ENCODE results near the gene TRIM33. TPM values are rescaled to one million over a fixed set of nuclear protein-coding genes. Genes with fewer than 3 reads are reported as not detected.

The TRIM33 gene
- total RNA-seq, 1 experiment from 2014 or later: 53.8 TPM

GRCh38 chr1:114395863-114396262 lies 115.1 kb downstream of the TRIM33 start:
- no peak for DNase-seq
- Histone ChIP-seq H3K23ac (ENCODE audit: insufficient read length, low read depth, low read length) (no peak overlapping the region), H3K56ac (ENCODE audit: insufficient read length, low read depth, low read length) (no peak overlapping the region), H2AFZ (ENCODE audit: low read length) (no peak overlapping the region), H2BK20ac (ENCODE audit: low read depth, low read length, poor library complexity, severe bottlenecking) (no peak overlapping the region), H4K8ac (replicated peaks; ENCODE audit: insufficient read length, low read depth, low read length) (no peak overlapping the region), H2BK120ac (ENCODE audit: low read depth, low read length, poor library complexity, severe bottlenecking) (no peak overlapping the region), H3T11ph (ENCODE audit: low read length) (no peak overlapping the region), H3K79me2 (ENCODE audit: insufficient read depth, low read length) (no peaks in the 10 kb centered on the region), H2BK5ac (ENCODE audit: insufficient read length, low read length) (no peak overlapping the region), H3K79me1 (ENCODE audit: insufficient read depth, low read depth, low read length, poor library complexity, severe bottlenecking) (no peaks in the 10 kb centered on the region), H3K27ac (ENCODE audit: insufficient read length, low read depth, low read length) (no peak overlapping the region), H3K9ac (ENCODE audit: extremely low read depth, insufficient read length, low read length) (no peak overlapping the region), H2BK15ac (ENCODE audit: low read depth, low read length) (no peak overlapping the region), H2AK5ac (ENCODE audit: insufficient read length, low read length) (no peak overlapping the region), H4K91ac (ENCODE audit: insufficient read length, low read depth, low read length) (no peak overlapping the region), H3K27me3 (ENCODE audit: insufficient read depth, low read length) (no peaks in the 10 kb centered on the region), H4K20me1 (ENCODE audit: control insufficient read depth, insufficient read depth, insufficient read length) (no peaks in the 10 kb centered on the region), H3K9me3 (ENCODE audit: control insufficient read depth, low read depth, low read length) (no peaks in the 10 kb centered on the region), H3K4me1 (ENCODE audit: insufficient read depth, low read length) (no peaks in the 10 kb centered on the region), H3K18ac (ENCODE audit: insufficient read length, low read depth, low read length) (no peak overlapping the region), H4K5ac (ENCODE audit: insufficient read length, low read depth, low read length) (no peak overlapping the region), H3K4ac (ENCODE audit: low read depth, low read length) (no peak overlapping the region), H3K14ac (ENCODE audit: insufficient read depth, low read length) (no peak overlapping the region), H2BK12ac (ENCODE audit: insufficient read length, low read depth, low read length) (no peak overlapping the region), H3K4me2 (ENCODE audit: insufficient read depth, insufficient read length, low read length) (no peak overlapping the region), H3K23me2 (ENCODE audit: insufficient read length, low read depth, low read length, poor library complexity, severe bottlenecking) (no peaks in the 10 kb centered on the region)
- Mint-ChIP-seq H3K27me3 (ENCODE audit: low read depth) (no peaks in the 10 kb centered on the region), H3K4me3 (no peak overlapping the region), H3K27ac (no peak overlapping the region), H3K9me3 (no peaks in the 10 kb centered on the region), H3K36me3 (ENCODE audit: insufficient read depth in 1 of 3, low read depth in 3 of 3) (peaks cover 11 to 47% (median 42%) of the 10 kb centered on the region in 3 experiments; a peak in 6 of 7 replicates), H3K4me1 (no peaks in the 10 kb centered on the region)
- TF ChIP-seq, protein P1, sequence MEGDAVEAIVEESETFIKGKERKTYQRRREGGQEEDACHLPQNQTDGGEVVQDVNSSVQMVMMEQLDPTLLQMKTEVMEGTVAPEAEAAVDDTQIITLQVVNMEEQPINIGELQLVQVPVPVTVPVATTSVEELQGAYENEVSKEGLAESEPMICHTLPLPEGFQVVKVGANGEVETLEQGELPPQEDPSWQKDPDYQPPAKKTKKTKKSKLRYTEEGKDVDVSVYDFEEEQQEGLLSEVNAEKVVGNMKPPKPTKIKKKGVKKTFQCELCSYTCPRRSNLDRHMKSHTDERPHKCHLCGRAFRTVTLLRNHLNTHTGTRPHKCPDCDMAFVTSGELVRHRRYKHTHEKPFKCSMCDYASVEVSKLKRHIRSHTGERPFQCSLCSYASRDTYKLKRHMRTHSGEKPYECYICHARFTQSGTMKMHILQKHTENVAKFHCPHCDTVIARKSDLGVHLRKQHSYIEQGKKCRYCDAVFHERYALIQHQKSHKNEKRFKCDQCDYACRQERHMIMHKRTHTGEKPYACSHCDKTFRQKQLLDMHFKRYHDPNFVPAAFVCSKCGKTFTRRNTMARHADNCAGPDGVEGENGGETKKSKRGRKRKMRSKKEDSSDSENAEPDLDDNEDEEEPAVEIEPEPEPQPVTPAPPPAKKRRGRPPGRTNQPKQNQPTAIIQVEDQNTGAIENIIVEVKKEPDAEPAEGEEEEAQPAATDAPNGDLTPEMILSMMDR (conservative IDR thresholded peaks at IDR 0.05): no peak
- no CpG with 5 or more reads among the region's 1 CpG for WGBS (ENCODE audit: extremely low coverage, insufficient read length, low lambda C conversion rate)

Data from H9 (cell line).